HuH-7 (cell line): ENCODE data around the gene HRCT1.

Experiments used
- DNase-seq: peaks from one replicate; pipeline ENCODE4 v3.0.0; 2011; ENCODE audit warnings: low spot score

The HRCT1 gene

DNA sequence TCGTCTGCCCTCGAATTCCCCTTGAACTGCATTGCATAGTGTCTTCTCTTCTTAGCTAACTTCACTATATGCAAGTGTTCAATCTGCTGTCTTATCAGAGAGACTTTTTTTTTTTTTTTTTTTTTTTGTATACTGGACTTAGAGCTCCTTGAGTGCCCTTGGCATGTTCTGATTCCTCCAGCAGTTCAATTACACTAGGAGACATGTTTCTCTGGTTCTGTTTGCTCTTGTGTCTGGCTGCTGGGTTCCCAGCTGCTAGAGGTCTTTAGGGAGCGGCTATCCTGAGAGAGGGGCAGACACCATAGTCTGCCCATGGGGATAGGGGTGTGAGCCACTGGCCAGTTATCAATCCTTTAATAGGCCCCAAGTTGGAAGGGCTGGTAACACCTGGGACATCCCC, 38.8 kb downstream of the HRCT1 start:
- DNase-seq: no peak

- DNase-seq: peak; percentile 61
Measured at GRCh38 chr9:35945341-35946018, 39.5 kb downstream of the HRCT1 start.

DNA sequence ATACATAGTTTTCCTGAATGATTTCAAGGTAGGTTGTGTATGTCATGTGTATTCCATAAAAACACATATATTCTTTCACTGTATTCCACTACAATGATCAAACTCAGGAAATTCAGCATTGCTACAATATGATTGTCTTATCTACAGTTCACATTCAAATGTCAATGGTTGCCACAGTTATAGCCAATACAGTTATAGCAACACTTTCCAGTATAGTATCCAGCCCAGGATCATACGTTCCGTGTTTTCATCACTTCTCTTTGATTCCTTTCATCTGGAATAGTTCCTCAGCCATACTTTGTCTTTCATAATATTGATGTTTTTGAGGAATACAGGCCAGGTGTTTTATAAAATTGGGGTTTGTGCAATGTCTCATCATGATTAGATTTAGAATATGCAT, 42.4 kb downstream of the HRCT1 start:
- DNase-seq: no peak

- DNase-seq: no peak
Measured at GRCh38 chr9:35948901-35949318, 42.9 kb downstream of the HRCT1 start.

DNA sequence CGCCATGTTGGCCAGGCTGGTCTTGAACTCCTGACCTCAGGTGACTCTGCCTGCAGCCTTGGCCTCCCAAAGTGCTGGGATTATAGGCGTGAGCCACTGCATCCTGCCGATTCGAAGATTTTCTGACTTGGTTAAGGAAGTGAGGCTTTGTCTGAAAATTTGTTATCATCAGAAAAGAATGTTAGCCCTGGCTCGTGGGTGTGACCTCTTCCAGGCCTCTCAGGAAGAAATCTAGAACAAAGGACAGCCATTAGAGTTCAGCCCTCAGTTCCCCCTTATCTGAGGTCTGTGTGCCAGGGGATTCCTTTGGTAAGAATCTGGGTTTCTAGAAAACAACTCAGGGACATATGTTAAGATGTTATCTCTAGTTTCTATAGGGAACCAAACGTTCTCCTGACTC, 45.7 kb downstream of the HRCT1 start:
- DNase-seq: no peak

DNA sequence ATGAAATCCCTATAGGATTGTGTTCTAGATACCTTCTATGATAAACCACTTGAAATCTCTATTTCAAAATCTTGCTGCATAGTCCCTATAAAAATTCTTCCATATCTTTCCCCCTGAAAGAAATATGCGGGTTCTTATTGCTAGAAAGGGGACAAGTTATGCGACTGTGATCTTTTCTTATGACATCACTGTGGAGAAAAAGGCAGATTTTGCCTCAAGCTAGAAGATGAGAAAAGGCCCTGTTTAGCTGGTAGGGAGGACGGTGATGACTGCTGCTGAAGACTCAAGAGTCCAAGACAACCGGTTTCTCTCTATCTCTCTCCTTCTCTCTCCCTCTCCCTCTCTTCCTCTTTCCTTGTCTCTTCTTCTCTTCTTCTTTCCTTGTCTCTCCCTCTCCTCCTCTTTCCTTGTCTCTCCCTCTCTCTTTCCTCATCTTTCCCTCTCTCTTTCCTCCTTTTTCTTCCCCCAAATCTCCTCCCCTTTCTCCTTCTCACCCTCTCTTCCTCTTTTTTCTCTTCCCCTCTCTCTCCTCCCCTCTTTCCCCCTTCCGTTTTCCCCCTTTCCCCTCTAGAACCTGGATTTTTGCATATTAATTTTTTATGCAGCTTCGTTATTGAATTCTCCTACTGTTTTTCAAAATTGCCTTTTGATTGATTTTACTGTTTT, 46.7 kb downstream of the HRCT1 start:
- DNase-seq: no peak

GRCh38 chr9:35954942-35955546, 49.0 kb downstream of the HRCT1 start:
- peak; percentile 42 for DNase-seq

GRCh38 chr9:35956651-35957050, 50.6 kb downstream of the HRCT1 start:
- DNase-seq: no peak
